Adrenal gland (tissue), 5 donors: Measurements from ENCODE around the gene SLC6A8.

Source experiments
- POLR2A ChIP-seq, 2 donors: fragments of 450-650 bp; IDR thresholded peaks; one replicate each; pipeline ENCODE4 v1.6.1; 2017; ENCODE audit warnings: antibody characterized with exemption in 2 of 2, mild to moderate bottlenecking in 2 of 2, moderate library complexity in 1 of 2
- TF ChIP-seq, protein P1 (sequence below), 6 experiments: fragments of 450-650 bp in 4 of 6; fragments of 200-600 bp in 2 of 6; sonication (generic) in 1 of 6; IDR thresholded peaks; 1 replicate in 5 of 6; 2 replicates in 1 of 6; pipeline versions ENCODE4 v1.5.1 to v1.8.0; 2016 to 2021; ENCODE audit warnings: antibody characterized with exemption in 6 of 6, mild to moderate bottlenecking in 2 of 6, moderate library complexity in 1 of 6
- donor health status: DM: no; HTN: no; CAD: no.

DNA sequence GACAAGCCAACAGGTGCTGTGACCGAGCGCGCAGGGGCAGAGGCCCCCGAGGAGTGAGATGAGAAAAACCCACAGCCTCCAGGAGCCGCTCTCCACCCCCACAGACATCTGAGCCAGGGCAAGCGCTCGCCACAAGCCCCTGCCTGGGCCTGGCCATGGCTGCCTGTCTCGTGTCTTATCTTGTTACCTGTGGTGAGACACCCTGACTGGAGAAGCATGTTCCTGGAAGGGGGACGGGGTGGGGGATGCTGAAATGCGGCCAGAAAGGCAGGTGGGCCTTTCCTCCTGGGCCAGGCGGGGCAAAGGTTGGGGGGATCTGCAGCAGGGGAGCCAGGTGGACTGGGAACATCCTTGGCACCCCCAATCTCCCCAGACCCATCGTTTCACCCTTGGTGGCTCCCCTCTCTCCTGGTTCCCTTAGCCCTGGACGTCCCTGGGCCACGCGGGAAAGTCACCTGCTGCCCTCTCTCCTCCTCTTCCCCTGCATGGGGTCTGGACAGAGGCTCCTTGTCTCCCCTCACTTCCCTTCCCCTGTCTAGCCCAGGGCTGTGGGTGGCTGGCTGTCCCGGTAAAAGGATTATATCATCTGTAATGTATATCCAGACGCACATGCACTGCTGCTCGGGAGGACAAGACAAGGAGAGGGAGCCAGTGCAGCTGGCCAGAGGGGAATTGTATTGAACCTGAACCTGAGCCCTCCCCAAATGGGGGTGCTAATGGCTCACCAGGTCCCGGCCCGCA is 49.1 kb upstream of the SLC6A8 start:
- TF ChIP-seq, protein P1, sequence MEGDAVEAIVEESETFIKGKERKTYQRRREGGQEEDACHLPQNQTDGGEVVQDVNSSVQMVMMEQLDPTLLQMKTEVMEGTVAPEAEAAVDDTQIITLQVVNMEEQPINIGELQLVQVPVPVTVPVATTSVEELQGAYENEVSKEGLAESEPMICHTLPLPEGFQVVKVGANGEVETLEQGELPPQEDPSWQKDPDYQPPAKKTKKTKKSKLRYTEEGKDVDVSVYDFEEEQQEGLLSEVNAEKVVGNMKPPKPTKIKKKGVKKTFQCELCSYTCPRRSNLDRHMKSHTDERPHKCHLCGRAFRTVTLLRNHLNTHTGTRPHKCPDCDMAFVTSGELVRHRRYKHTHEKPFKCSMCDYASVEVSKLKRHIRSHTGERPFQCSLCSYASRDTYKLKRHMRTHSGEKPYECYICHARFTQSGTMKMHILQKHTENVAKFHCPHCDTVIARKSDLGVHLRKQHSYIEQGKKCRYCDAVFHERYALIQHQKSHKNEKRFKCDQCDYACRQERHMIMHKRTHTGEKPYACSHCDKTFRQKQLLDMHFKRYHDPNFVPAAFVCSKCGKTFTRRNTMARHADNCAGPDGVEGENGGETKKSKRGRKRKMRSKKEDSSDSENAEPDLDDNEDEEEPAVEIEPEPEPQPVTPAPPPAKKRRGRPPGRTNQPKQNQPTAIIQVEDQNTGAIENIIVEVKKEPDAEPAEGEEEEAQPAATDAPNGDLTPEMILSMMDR (IDR thresholded peaks at IDR 0.05), result no peak
- TF ChIP-seq POLR2A (IDR thresholded peaks at IDR 0.05), result no peak
